Stimulated activated CD4-positive, alpha-beta T cell treated with anti-CD3 and anti-CD28 coated beads, Interleukin-1b, Interleukin-23, amount 100 ng/mL, for 24 hours (primary cell): ENCODE results near the gene ADCY9.
"Not testable (repeated sequence)": the region's sequence is repeated elsewhere in the genome, so short reads cannot be mapped to it uniquely, and the experiment has no call there.

Experiments
- DNase-seq, 4 experiments: peaks; one replicate each; pipeline ENCODE4 v3.0.0-alpha.2; 2020; ENCODE audit warnings: low read depth in 4 of 4, low spot score in 1 of 4

Gene ADCY9

DNA sequence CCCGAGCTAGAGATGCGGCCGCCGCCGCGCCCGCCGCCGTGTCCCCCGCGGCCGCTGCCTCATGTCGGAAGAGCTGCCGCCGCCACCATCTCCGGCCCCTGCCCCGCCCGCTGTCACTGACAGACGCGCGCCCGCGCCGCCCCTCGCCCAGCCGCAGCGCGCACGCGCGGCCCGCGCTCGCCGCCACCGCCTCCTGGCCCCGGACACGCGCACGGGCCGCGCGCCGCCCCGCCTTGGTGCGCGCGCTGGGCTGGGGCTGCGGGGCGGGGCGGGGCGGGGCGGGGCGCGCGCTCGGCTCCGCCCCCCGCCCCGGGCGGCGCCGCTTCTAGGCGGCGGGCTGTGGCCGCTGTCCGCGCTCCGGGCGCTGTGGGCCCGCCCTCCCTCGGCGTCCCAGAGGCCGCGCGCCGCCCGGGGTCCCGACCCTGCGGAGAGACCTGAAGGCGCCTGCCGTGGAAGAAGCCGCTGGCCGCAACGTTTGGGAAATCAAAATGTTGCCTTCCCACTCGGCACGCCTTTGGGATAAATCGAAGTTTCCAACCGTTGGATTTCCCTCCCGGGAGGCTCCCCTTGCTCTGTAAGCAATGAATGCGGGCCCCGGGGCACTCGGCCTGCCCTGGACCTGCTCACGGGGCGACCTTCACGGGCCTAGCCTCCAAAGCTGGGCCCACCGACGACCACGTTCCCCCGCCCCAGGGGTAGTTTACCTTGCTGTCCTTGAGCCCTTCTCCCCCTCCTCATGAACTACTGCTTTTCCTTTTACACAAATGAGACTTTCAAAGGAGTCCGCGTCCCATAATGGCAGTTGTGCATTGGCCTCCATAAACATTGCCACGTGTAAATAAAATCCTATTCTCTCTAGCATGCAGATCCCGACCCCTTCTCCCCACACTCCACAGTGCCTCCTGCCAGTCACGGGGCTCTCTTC is at the start of gene ADCY9:
Gene ADCY9 (minus strand): TSS at position 118 of the 925 bp plus-strand sequence. CDS start 1,000 bp downstream, outside the sequence.
- peak; percentile 40 to 65 (median 53) for DNase-seq

DNA sequence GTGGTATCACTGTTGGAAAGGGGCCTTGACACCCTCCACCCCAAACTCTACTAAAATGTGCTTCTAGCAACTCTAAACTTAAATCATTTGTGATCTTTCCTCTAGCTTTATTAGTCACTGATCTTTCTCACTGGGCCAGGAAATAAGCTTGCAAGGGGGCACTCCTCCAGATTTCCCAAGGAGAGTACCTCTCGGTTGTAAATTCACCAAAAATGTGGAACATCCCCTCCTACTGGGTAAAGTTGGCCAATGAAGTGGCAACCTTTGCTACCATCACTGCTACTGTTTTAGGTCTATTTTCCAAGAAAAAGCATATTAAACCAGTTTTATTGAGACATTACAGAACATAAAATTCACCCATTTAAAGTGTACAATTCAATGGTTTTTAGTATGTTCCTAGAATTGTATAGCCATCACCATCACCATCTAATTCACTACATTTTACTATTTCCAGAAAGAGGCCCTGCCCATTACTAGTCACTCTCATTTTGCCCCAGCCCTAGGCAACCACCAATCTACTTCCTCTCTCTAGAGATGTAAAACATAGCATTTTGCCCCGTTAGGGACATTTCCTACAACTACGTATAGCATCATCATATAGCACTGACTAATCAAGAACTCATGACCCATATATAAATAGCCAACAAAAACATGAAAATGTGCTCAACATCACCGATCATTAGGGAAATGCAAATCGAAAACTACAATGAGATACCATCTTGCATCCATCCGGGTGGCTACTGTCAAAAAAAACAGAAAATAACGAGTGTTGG is 44.6 kb upstream of the ADCY9 start:
- no peak for DNase-seq

DNA sequence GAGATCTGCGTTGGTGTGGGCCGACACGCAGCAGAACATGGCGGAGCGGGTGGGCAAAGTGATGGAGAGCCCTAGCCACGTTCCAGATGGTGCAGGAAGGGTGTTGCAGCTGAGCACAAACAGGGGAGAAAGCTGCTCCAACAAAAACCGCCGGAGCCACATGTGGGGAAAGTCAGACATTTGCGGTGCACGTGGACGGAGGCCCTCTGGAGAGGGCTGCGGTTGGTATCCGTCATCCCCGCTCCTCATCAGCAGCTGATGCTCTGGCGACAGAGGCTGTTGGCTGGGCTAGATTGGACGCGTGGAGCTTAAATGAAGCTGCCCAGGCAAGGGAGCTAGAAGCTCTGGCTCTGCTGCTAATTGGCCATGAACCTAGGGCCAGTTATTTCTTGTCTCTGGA is 43.5 kb upstream of the ADCY9 start:
- DNase-seq, result no peak

- DNase-seq, result no peak
These were observed 42.2 kb upstream of the ADCY9 start for GRCh38 chr16:4158143-4159093.

GRCh38 chr16:4157376-4157825 is 41.2 kb upstream of the ADCY9 start:
- DNase-seq, result no peak

DNA sequence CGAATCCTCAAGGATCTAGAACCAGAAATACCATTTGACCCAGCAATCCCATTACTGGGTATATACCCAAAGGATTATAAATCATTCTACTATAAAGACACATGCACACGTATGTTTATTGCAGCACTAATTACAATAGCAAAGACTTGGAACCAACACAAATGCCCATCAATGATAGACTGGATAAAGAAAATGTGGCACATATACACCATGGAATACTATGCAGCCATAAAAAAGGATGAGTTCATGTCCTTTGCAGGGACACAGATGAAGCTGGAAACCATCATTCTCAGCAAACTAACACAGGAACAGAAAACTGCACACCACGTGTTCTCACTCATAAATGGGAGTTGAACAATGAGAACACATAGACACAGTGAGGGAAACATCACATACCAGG is 40.3 kb upstream of the ADCY9 start:
- not testable (repeated sequence) for DNase-seq

- not testable (repeated sequence) for DNase-seq
These were observed 37.1 kb upstream of the ADCY9 start for GRCh38 chr16:4153364-4153763.

DNA sequence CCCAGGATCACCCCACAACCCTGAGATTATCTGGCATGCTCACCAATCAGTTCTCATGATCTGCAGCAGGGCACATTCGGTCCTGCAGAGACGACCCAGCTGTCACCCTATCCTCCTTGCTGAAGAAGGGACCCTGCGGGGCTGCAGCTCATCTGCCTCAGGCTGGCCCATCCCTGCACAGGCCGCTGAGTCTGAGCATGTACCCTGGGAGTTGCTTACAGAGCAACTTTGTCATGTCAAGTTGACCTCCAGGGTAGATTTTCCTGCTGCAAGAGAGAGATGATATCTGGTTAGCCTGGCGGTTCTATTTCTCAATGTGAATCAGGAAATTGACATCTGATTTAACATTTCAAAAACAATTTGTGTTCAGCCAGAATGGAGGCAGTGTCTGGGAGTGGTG is 36.0 kb upstream of the ADCY9 start:
- DNase-seq, result no peak

GRCh38 chr16:4147236-4147635 is 31.0 kb upstream of the ADCY9 start:
- no peak for DNase-seq

GRCh38 chr16:4142268-4142667 is 26.0 kb upstream of the ADCY9 start:
- DNase-seq, result no peak

GRCh38 chr16:4141604-4142003 is 25.4 kb upstream of the ADCY9 start:
- no peak for DNase-seq

- DNase-seq, result no peak
These were observed 24.4 kb upstream of the ADCY9 start for GRCh38 chr16:4140652-4141051.

GRCh38 chr16:4139968-4140367 is 23.7 kb upstream of the ADCY9 start:
- no peak for DNase-seq

DNA sequence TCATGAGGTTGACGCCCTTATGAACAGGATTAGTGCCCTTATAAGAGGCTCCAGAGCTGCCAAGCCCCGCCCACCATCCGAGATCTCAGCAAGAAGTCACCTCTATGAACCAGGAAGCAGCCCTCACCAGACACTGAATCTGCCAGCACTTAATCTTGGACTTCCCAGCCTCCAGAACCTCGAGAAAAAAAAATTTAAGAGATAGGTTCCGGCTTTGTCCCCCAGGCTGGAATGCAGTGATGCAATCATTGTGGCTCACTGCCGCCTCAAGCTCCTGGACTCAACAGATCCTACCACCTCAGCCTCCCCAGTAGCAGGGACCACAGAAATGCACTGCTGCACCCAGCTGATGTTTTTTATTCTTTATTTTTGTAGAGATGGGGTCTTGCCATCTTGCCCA is 22.5 kb upstream of the ADCY9 start:
- DNase-seq, result no peak

GRCh38 chr16:4137438-4137837 is 21.2 kb upstream of the ADCY9 start:
- DNase-seq, result no peak

GRCh38 chr16:4136229-4136813 is 20.1 kb upstream of the ADCY9 start:
- DNase-seq, result no peak

- DNase-seq, result no peak
These were observed 19.3 kb upstream of the ADCY9 start for GRCh38 chr16:4135537-4135936.

GRCh38 chr16:4133897-4134372 is 17.7 kb upstream of the ADCY9 start:
- no peak for DNase-seq

- DNase-seq, result no peak
These were observed 15.4 kb upstream of the ADCY9 start for GRCh38 chr16:4131621-4132020.

- DNase-seq, result no peak
These were observed 8.5 kb upstream of the ADCY9 start for GRCh38 chr16:4124535-4125294.
